Body of pancreas (tissue), 4 donors: ENCODE data around the gene HTATSF1. TPM values are rescaled to one million over a fixed set of nuclear protein-coding genes. Genes with fewer than 3 reads are reported as not detected.

Experiments used
- ATAC-seq: fragments of 150-250 bp; one replicate; pipeline ENCODE4 v1.9.1; 2016
- DNase-seq, 4 donors: peaks; one replicate each; pipeline ENCODE4 v3.0.0-alpha.2; 2019
- H3K27ac ChIP-seq, 4 donors: fragments of 200-600 bp; sonication (generic); 1 replicate in 3 of 4; 2 replicates in 1 of 4; pipeline versions ENCODE4 v1.5.1 to v1.6.1; 2016 to 2019; ENCODE audit warnings: mild to moderate bottlenecking in 1 of 4, mixed read lengths in 1 of 4, moderate library complexity in 1 of 4
- H3K27me3 ChIP-seq, 2 donors: fragments of 200-600 bp; sonication (generic); one replicate each; pipeline ENCODE4 v1.6.0; 2016; ENCODE audit warnings: mild to moderate bottlenecking in 1 of 2
- H3K36me3 ChIP-seq, 2 donors: fragments of 200-600 bp; sonication (generic); replicated peaks in 1 of 2; 2 replicates each; pipeline ENCODE4 v1.5.1; 2016; ENCODE audit warnings: low read depth in 2 of 2; ENCODE audit not compliant: insufficient read depth in 1 of 2
- H3K4me1 ChIP-seq: fragments of 200-600 bp; sonication (generic); one replicate; pipeline ENCODE4 v1.6.0; 2016
- H3K4me3 ChIP-seq, 2 donors: fragments of 200-600 bp; sonication (generic); 1 replicate in 1 of 2; 2 replicates in 1 of 2; pipeline ENCODE4 v1.5.1; 2016 to 2019
- H3K9me3 ChIP-seq, 3 donors: fragments of 200-600 bp; sonication (generic); 1 replicate in 2 of 3; 2 replicates in 1 of 3; pipeline ENCODE4 v1.5.1; 2016
- CTCF ChIP-seq, 7 experiments: fragments of 450-650 bp in 4 of 7; fragments of 200-600 bp in 3 of 7; sonication (generic) in 3 of 7; IDR thresholded peaks; one replicate each; pipeline ENCODE4 v1.5.1; 2016 to 2019; ENCODE audit warnings: antibody characterized with exemption in 7 of 7
- POLR2A ChIP-seq, 3 donors: fragments of 450-650 bp; IDR thresholded peaks; one replicate each; pipeline ENCODE4 v1.6.1; 2016; ENCODE audit warnings: antibody characterized with exemption in 3 of 3, mild to moderate bottlenecking in 2 of 3
- WGBS, 2 donors: methylation state at CpG; one replicate each; pipeline ENCODE4 v1.1.5; 2017; 5-methylcytosine and 5-hydroxymethylcytosine counted together
- intact Hi-C: fragments of 100-400 bp; cut with DNase I; formaldehyde crosslinking; loops from one replicate; pipeline ENCODE4 v1.15.1; 2023
- total RNA-seq, 2 donors: library from RNA; depleted of rRNA; stranded (reverse); fragments of >200 nt; gene quantifications; one replicate each; pipeline ENCODE4 v1.1.0, GENCODE V29; 2016

HTATSF1 gene
- total RNA-seq, 2 donors from 2014 or later = 27.8 to 44.2 TPM

GRCh38 chrX:136491832-136492231 lies 5.6 kb upstream of the HTATSF1 start:
- Histone ChIP-seq H3K27me3 (no peaks in the 10 kb centered on the region), H3K36me3 (no peaks in the 10 kb centered on the region), H3K27ac (no peak overlapping the region), H3K4me1 (no peaks in the 10 kb centered on the region), H3K4me3 (no peak overlapping the region), H3K9me3 (no peaks in the 10 kb centered on the region)
- 54 to 75% methylated on average over 6 of the region's 6 CpGs for WGBS, 2 donors
- ATAC-seq (no peak), DNase-seq (no peak)
- intact Hi-C loops = no loop called here
- no peak for TF ChIP-seq CTCF (IDR thresholded peaks at IDR 0.05)
- no peak for TF ChIP-seq POLR2A (IDR thresholded peaks at IDR 0.05)

- Histone ChIP-seq H3K27me3 (no peaks in the 10 kb centered on the region), H3K4me1 (no peaks in the 10 kb centered on the region), H3K9me3 (no peaks in the 10 kb centered on the region), H3K36me3 (no peaks in the 10 kb centered on the region), H3K27ac (no peak overlapping the region), H3K4me3 (no peak overlapping the region)
- ATAC-seq = no peak
- DNase-seq = no peak
- WGBS, 2 donors = 0 to 13% methylated on average over 1 of the region's 1 CpG
- intact Hi-C loops = no loop called here
- no peak for TF ChIP-seq CTCF (IDR thresholded peaks at IDR 0.05)
- TF ChIP-seq POLR2A (IDR thresholded peaks at IDR 0.05) = no peak
These were observed 4.4 kb upstream of the HTATSF1 start for GRCh38 chrX:136493011-136493410.

GRCh38 chrX:136495043-136495442 lies 2.3 kb upstream of the HTATSF1 start:
- intact Hi-C loops = no loop called here
- Histone ChIP-seq H3K27me3 (no peaks in the 10 kb centered on the region), H3K4me1 (peaks cover 11% of the 10 kb centered on the region), H3K9me3 (no peaks in the 10 kb centered on the region), H3K4me3 (no peak overlapping the region), H3K27ac (no peak overlapping the region), H3K36me3 (no peaks in the 10 kb centered on the region)
- WGBS, 2 donors = 76 to 77% methylated on average over 4 of the region's 4 CpGs
- no peak for ATAC-seq
- DNase-seq = no peak
- TF ChIP-seq CTCF (IDR thresholded peaks at IDR 0.05) (no peak), POLR2A (IDR thresholded peaks at IDR 0.05) (no peak)

- H3K9me3 ChIP-seq = no peaks in the 10 kb centered on the region
- peak overlapping the region; percentile 79 to 97 (median 89) for H3K27ac ChIP-seq
- intact Hi-C loops = no loop called here
- peaks cover 11% of the 10 kb centered on the region for H3K4me1 ChIP-seq
- H3K36me3 ChIP-seq = no peaks in the 10 kb centered on the region
- no peak for DNase-seq
- ATAC-seq = no peak
- no peaks in the 10 kb centered on the region for H3K27me3 ChIP-seq
- WGBS, 2 donors = 0 to 4% methylated on average over 11 to 13 of the region's 13 CpGs
- no peak for TF ChIP-seq CTCF (IDR thresholded peaks at IDR 0.05)
- TF ChIP-seq POLR2A (IDR thresholded peaks at IDR 0.05) = no peak
- peak overlapping the region; percentile 7 to 22 for H3K4me3 ChIP-seq
These were observed 1.1 kb upstream of the HTATSF1 start for GRCh38 chrX:136496186-136496763.
